Measurements from ENCODE around the gene LPIN1. TPM values are rescaled to one million over a fixed set of nuclear protein-coding genes. Genes with fewer than 3 reads are reported as not detected.
A peak's percentile ranks its signal among the peaks of the same experiment; 100 is the strongest.

Gene LPIN1
- total RNA-seq, 1 donor from 2014 or later, result 62.9 TPM

- no peaks in the 10 kb centered on the region for H3K9me3 ChIP-seq
- intact Hi-C loops (cut with DNase I), result no loop called here
- TF ChIP-seq CTCF (IDR thresholded peaks at IDR 0.05), result no peak
These were observed 126.5 kb downstream of the LPIN1 start for GRCh38 chr2:11872948-11873269.

GRCh38 chr2:11873356-11874154 is 127.1 kb downstream of the LPIN1 start:
- Histone ChIP-seq H3K4me3 (no peak overlapping the region), H3K27me3 (no peaks in the 10 kb centered on the region), H3K4me1 (peaks cover 8% of the 10 kb centered on the region), H3K27ac (no peak overlapping the region), H3K36me3 (no peaks in the 10 kb centered on the region), H3K9me3 (no peaks in the 10 kb centered on the region)
- intact Hi-C loops (cut with DNase I), result no loop called here
- TF ChIP-seq CTCF (IDR thresholded peaks at IDR 0.05), result no peak
- ATAC-seq (peak; percentile 43), DNase-seq (no peak)

More at GRCh38 chr2:11872948-11873269, 126.5 kb downstream of the LPIN1 start:
- ATAC-seq (no peak), DNase-seq (no peak)
- Histone ChIP-seq H3K27me3 (no peaks in the 10 kb centered on the region), H3K4me1 (peaks cover 8% of the 10 kb centered on the region), H3K4me3 (no peak overlapping the region), H3K27ac (no peak overlapping the region), H3K36me3 (no peaks in the 10 kb centered on the region)

- intact Hi-C loops (cut with DNase I), result no loop called here
- no peak for TF ChIP-seq CTCF (IDR thresholded peaks at IDR 0.05)
These were observed 128.4 kb downstream of the LPIN1 start for GRCh38 chr2:11874861-11875260.

GRCh38 chr2:11875481-11875880 is 129.0 kb downstream of the LPIN1 start:
- ATAC-seq (no peak), DNase-seq (no peak)
- no peaks in the 10 kb centered on the region for H3K9me3 ChIP-seq
- no peak overlapping the region for H3K27ac ChIP-seq
- TF ChIP-seq CTCF (IDR thresholded peaks at IDR 0.05), result no peak
- intact Hi-C loops (cut with DNase I), result no loop called here
- no peaks in the 10 kb centered on the region for H3K27me3 ChIP-seq
- no peaks in the 10 kb centered on the region for H3K36me3 ChIP-seq
- H3K4me3 ChIP-seq, result no peak overlapping the region
- peaks cover 8% of the 10 kb centered on the region for H3K4me1 ChIP-seq

More at GRCh38 chr2:11874861-11875260, 128.4 kb downstream of the LPIN1 start:
- no peaks in the 10 kb centered on the region for H3K27me3 ChIP-seq
- no peak for DNase-seq
- no peaks in the 10 kb centered on the region for H3K36me3 ChIP-seq
- ATAC-seq, result no peak
- no peak overlapping the region for H3K4me3 ChIP-seq
- peaks cover 8% of the 10 kb centered on the region for H3K4me1 ChIP-seq
- no peak overlapping the region for H3K27ac ChIP-seq
- no peaks in the 10 kb centered on the region for H3K9me3 ChIP-seq

- H3K27me3 ChIP-seq, result no peaks in the 10 kb centered on the region
- DNase-seq (no peak), ATAC-seq (no peak)
- no peak overlapping the region for H3K4me3 ChIP-seq
- H3K27ac ChIP-seq, result no peak overlapping the region
- intact Hi-C loops (cut with DNase I), result no loop called here
- no peaks in the 10 kb centered on the region for H3K36me3 ChIP-seq
- peaks cover 8% of the 10 kb centered on the region for H3K4me1 ChIP-seq
- no peaks in the 10 kb centered on the region for H3K9me3 ChIP-seq
- no peak for TF ChIP-seq CTCF (IDR thresholded peaks at IDR 0.05)
These were observed 130.0 kb downstream of the LPIN1 start for GRCh38 chr2:11876436-11876835.
